GM21381 (cell line): ENCODE data around the gene TIE1.

Source experiments
- ATAC-seq: cut with Tn5 transposase; IDR thresholded peaks from one replicate; pipeline ENCODE4 v1.9.1; 2021; ENCODE audit warnings: mild to moderate bottlenecking, moderate library complexity; ENCODE audit not compliant: unreplicated experiment

The TIE1 gene

DNA sequence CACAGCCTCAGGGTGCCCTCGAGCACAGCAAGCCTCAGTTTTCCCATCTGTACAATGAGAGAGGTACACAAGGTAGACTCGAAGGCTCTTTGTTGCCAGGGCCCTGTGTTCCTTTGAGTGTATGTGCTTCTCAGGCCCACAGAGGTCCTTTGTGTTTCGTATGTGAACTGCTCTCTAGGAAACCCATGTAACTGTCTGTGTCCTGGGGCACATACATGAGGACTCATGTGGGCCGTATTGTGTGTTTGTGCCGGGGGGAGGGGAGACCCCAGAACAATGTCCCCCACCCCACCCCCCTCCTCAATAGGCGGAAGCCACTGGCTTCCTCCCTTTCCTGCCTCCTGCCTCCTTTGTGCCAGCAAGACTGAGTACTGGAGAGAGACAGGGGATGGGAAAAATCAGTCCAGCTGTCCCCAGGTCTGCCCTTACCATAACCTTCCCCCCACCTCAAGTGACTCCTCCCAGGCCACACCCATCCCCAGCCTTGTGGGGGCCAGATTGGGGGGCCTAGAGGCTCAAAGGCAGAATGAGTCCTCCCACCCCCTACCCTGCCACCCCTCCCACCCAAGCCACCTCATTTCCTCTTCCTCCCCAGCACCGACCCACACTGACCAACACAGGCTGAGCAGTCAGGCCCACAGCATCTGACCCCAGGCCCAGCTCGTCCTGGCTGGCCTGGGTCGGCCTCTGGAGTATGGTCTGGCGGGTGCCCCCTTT lies at the start of gene TIE1:
TIE1 (plus strand) TSS at position 605 of the 717 bp plus-strand sequence; CDS start at position 695, 90 bp downstream.
- no peak for ATAC-seq

DNA sequence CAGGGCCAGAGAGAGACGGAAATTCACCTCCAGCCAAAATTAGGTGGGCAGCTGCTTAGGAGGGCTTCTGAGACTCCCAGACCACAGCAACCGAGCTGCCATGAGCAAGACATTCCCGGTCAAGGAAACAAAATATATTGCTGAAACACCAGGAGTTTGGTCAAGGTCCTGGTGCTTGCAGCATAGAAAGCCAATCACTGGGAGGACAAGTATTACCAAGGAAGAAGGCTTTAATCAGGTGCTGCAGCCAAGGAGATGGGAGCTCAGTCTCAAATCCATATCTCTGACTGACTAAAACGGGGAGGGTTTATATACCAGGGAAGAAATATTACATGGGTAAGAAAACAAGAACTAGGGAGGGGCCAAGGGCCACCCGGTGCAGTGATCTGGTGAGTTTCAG lies 49.8 kb upstream of the TIE1 start:
- ATAC-seq, result no peak

DNA sequence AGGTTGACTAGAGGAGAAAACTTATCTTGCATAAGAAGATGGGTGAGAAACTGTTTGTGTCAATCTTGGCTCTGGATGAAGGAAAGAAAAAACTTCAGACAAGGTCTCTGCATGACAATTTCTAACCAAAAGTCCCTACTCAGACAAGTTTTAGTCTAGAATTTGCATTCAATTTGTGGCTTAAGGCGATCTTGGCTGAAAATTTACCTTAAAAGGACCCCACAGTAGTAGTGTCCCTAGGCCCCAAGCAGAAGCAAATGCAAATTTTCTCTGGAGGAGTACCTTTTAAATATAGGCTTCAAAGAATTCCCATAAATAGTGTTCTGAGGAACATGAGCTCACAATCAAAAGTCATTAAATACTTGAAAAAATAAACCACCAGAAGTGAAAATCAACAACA lies 48.6 kb upstream of the TIE1 start:
- no peak for ATAC-seq

DNA sequence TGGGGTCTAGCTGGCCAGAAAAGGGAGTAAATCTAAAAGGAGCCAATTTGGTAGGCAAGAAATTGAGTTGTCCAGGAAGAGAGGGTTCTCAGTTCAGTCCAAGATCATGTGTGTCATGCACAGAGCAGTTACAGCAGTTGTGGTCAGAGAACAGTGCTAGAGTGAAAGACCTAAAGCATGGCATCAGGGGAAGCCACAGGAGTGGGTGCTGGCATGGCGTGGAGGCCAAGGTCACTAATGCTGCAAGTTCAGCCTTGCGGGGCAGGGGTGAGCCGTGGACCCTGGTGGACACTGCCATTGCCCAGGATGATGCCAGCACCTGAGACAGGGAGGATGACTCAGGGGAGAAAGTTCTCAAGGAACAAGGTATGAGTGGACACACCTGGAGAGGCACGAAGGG lies 47.6 kb upstream of the TIE1 start:
- ATAC-seq, result no peak

DNA sequence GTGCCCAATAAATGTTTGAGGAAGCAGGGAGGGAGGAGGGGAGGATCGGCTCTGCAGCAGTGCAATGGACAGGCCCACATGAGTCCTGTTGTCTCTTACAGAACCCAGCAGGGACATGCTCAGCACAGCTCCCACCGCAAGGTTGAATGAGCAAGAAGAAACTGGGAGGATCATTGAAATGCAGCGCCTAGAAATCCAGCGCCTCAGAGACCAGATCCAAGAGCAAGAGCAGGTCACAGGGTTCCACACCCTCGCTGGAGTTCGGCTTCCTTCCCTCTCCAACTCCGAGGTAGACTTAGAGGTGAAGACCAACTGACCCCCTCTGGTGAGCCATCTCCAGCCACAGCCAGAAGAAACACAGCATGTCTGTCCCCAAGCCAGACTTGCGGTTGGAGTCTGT lies 46.9 kb upstream of the TIE1 start:
- no peak for ATAC-seq

DNA sequence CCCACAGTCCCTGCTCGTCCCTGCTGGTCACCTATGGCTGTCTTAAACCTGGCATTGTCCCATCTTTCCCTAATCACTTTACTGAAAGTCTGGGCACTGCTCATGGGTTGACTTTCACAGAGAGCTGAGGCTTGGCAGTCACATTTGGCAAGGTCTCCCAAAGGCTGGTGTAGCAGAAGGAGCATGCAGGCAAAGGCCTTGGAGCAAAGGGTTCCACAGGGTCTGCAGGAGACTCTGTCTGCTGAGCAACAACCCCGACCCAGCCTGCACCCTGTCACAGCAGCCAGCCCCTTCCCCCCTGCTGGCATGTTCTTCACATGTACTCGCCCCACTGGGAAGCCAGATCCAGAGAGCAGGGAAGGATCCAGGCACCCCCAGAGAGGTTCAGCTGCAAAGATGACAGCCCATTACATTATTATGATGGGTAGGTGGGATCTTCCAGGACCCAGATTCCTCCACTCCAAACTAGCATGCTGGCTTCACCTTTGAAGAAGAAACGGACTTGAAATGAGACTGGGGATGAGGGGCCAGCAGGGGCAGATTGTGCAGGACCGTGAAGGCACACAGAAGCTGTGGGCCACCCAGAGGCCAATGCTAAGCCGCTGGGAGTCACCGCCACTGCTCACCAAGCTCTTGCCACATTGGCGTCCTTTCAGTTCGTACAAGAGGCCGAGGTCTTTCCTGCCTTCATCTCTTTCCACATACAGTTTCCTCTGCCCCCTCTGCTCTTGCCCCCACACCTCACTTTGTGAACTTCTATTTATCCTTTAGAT lies 45.2 kb upstream of the TIE1 start:
- no peak for ATAC-seq

- no peak for ATAC-seq
Observed at GRCh38 chr1:43256675-43257570, 43.9 kb upstream of the TIE1 start.

- no peak for ATAC-seq
Observed at GRCh38 chr1:43258370-43258769, 42.4 kb upstream of the TIE1 start.

- ATAC-seq, result no peak
Observed at GRCh38 chr1:43265431-43265830, 35.4 kb upstream of the TIE1 start.

DNA sequence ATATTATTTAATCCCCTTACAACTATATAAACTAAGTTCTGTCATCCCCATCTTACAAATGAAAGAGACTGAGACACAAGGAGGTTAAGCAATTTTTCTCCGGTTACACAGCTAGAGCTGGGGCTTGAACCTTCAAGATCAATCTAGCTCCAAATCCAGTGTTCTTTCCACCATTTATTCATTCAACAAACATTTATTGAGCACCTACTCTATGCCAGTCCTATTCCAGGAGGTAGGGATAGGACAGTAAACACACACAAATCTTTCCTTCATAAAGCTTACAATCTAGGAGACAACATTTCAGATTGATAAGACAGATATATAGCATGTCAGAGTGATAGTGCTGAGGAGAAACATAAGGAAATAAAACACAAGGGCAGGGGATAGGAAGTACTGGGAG lies 33.9 kb upstream of the TIE1 start:
- no peak for ATAC-seq

DNA sequence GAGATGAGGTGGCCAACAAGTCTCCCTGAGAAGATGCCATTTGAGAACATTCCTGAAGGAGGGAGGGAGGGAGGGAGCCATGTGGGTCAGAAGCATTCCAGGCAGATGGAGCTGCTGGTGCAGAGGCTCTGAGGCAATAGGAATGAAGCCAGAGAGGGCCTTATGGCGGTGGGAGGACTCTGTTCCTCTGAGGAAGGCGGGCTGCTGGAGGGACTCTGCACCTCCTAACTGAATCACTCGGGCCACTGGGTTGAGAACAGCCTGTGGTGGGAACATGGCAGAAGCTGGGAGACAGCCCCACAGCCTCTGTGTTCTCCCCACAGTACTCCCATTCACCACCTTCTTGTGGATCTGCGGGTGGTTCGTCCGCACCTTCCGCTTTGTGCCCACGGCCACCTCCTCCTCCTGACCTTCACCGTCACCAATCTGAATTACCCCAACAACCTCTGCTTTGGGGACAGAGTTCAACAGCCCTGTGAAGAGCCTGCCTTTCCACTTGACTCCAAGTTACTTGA lies 33.4 kb upstream of the TIE1 start:
- ATAC-seq, result no peak

DNA sequence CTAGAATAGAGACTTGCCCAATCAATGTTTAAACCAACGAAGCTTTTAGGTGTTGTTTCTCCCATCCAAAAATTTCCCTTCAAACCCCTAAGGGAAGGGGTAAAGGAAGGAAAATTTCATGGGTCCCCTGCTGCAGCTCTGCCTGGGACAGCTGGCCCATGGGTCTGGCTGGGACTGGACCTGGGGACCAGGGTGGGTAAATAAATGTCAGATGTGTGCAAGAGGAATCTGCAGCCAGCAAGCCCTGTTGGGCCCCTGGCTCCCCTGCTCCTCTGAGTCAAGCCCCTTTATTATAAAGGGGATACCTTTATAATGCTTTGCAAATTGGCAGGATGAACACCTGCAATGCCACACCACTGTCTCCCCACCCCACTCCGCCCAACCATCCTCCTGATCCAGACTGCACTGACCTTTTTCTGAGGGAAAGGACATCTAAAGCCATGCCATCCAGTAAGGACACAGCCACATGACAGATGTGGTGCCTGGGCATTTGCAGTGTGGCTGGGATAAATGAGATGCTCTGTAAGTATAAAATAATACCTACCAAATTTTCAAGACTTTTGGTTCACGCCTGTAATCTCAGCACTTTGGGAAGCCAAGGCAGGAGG lies 32.9 kb upstream of the TIE1 start:
- ATAC-seq, result no peak

GRCh38 chr1:43269627-43270375 lies 31.0 kb upstream of the TIE1 start, which contains the start of gene TMEM125:
Gene TMEM125, plus strand, starts transcription at chr1:43269983. Its CDS starts 2,740 bp downstream, at chr1:43272723.
- no peak for ATAC-seq

GRCh38 chr1:43270421-43271095 lies 30.2 kb upstream of the TIE1 start:
- no peak for ATAC-seq

DNA sequence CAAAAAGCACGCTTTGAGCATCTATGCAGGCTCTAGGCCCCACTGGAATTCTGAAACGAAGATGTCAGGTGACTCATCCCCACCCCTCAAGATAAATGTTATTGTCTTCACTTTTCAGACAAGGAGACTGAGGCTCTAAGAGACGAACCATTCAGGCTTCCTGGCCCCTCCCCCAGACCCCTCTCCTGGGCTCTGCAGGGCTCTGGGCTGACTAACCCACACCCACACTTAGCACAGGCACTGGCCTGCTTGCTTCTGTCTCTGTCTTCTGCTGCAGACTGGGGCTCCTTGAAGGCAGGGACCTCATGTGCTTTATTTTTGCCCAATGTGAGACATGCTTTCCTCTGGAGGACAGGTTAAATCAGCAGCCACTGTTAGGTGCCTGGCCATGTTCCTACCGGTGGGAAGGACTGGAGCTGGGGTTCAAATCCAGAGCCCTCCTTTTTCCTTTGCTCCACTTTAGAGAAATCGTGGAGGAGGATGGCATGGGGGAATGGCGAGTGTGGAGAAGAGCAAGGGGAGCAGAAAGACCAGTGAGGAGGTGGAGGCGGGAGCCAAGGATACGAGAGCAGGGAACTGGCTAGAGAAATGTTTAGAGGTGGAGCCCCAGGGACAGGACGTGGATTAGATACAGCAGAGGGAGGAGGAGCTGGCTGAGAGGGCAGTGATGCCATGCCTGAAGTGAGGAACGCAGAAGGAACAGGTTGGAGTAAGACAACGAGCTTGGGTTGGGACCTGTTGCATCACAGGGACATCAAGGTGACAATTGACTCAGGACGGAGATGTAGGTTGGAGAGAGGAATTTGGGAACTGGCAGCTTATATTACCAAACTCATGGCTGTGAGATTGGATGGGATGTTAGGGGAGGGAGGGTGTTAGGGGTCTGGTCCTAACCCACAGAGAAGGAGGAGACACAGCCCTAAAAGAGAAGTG lies 29.3 kb upstream of the TIE1 start:
- no peak for ATAC-seq

DNA sequence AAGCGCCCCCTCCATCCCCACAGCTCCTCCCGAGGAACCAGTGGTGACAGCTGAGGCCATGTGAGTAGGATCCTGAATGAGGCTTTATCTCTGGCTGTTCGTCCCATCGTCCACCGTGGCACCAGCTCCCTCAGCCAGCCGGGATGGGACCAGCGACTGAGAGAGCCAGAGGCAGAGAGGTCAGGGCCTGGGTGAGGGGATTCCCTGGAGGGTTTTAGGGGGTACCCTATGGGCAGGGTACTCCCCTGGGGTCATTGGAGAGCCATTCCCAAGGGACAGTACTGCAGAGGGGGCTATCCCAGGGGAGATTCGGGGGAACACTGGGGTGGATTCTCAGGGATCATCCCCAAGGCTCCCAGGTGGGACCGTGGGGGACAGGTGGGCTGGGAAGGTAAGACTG lies 28.6 kb upstream of the TIE1 start:
- no peak for ATAC-seq

- no peak for ATAC-seq
Observed at GRCh38 chr1:43272576-43273571, 27.9 kb upstream of the TIE1 start.
